HG02798 (cell line): ENCODE results near the gene ADO.

ENCODE experiments used
- ATAC-seq: cut with Tn5 transposase; IDR thresholded peaks from one replicate; pipeline ENCODE4 v1.9.1; 2021; ENCODE audit warnings: mild to moderate bottlenecking; ENCODE audit not compliant: unreplicated experiment, poor library complexity

The ADO gene

DNA sequence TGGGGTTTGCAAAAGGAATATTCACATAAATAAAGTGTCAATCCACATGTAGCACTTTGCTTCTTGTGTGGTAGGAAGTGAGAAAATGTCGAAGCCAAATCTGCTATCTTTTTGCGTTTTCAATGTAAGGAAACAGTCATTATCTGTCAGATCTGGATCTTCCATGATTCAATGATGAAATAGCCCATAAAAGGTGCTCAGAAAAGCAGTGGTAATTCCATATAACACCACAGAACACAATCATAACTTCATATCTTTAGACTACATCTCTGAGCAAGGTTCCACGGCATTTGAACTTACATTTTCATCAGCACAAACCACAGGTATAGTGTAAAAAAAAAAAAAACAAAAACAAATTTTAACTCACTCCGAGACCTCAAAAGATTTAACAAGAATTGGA is 51.5 kb downstream of the ADO start:
- ATAC-seq = no peak
